Fibroblast of lung (primary cell): ENCODE data around the gene GDPD4. TPM values are rescaled to one million over a fixed set of nuclear protein-coding genes. Genes with fewer than 3 reads are reported as not detected.

Source experiments
- DNase-seq, 2 donors: peaks; one replicate each; pipeline versions ENCODE4 v3.0.0 to v3.0.0-alpha.2; 2010; ENCODE audit warnings: low read depth in 2 of 2
- H2AFZ ChIP-seq: 2 replicates; pipeline ENCODE4 v1.5.1; 2012; ENCODE audit warnings: low read length, control low read depth, inconsistent platforms
- H3K27ac ChIP-seq: 2 replicates; pipeline ENCODE4 v1.5.1; 2011; ENCODE audit warnings: low read length, control low read depth; ENCODE audit not compliant: insufficient read depth
- H3K27me3 ChIP-seq: 2 replicates; pipeline ENCODE4 v1.5.1; 2011; ENCODE audit warnings: mild to moderate bottlenecking, low read length; ENCODE audit not compliant: control insufficient read depth, insufficient read depth
- H3K36me3 ChIP-seq: 2 replicates; pipeline ENCODE4 v1.5.1; 2011; ENCODE audit warnings: low read length; ENCODE audit not compliant: control insufficient read depth, insufficient read depth
- H3K4me1 ChIP-seq: 2 replicates; pipeline ENCODE4 v1.5.1; 2011; ENCODE audit warnings: low read length; ENCODE audit not compliant: control insufficient read depth, insufficient read depth; ENCODE audit errors: extremely low read depth
- H3K4me2 ChIP-seq: 2 replicates; pipeline ENCODE4 v1.5.1; 2011; ENCODE audit warnings: low read length, control low read depth; ENCODE audit not compliant: insufficient read depth; ENCODE audit errors: extremely low read depth
- H3K4me3 ChIP-seq, 4 experiments: fragments of 200-600 bp in 1 of 4; sonication (generic) in 1 of 4; replicated peaks in 1 of 4; 2 replicates each; pipeline ENCODE4 v1.5.1; 2011 to 2016; ENCODE audit warnings: low read length in 4 of 4, low read depth in 3 of 4, mild to moderate bottlenecking in 3 of 4, control low read depth in 2 of 4, inconsistent platforms in 1 of 4, mixed read lengths in 1 of 4; ENCODE audit not compliant: insufficient read depth in 1 of 4; ENCODE audit errors: control extremely low read depth in 1 of 4
- H3K79me2 ChIP-seq: 2 replicates; pipeline ENCODE4 v1.5.1; 2012; ENCODE audit warnings: mild to moderate bottlenecking, low read length, inconsistent platforms; ENCODE audit not compliant: control insufficient read depth, insufficient read depth
- H3K9ac ChIP-seq: 2 replicates; pipeline ENCODE4 v1.5.1; 2011; ENCODE audit warnings: mild to moderate bottlenecking, low read length, control low read depth; ENCODE audit not compliant: insufficient read depth
- H3K9me3 ChIP-seq: 2 replicates; pipeline ENCODE4 v1.5.1; 2012; ENCODE audit warnings: low read depth, low read length; ENCODE audit not compliant: control insufficient read depth, insufficient read depth
- H4K20me1 ChIP-seq: 2 replicates; pipeline ENCODE4 v1.5.1; 2011; ENCODE audit warnings: low read length; ENCODE audit not compliant: control insufficient read depth, insufficient read depth; ENCODE audit errors: extremely low read depth
- EZH2 ChIP-seq: IDR thresholded peaks from 2 replicates; pipeline ENCODE4 v1.5.1; 2012; ENCODE audit warnings: low read length, control low read depth, mild to moderate bottlenecking; ENCODE audit errors: missing control alignments
- polyA plus RNA-seq, 2 donors: library from polyadenylated mRNA; depleted of rRNA in 1 of 2; stranded (reverse) in 1 of 2; unstranded in 1 of 2; fragments of >200 nt; gene quantifications; 2 replicates each; pipeline ENCODE4 v1.2.1, GENCODE V29; 2011 to 2012; ENCODE audit warnings: missing spikeins in 1 of 2
- total RNA-seq: library from RNA; depleted of rRNA; stranded (reverse); fragments of >200 nt; gene quantifications from 2 replicates; pipeline ENCODE4 v1.2.1, GENCODE V29; 2014
- TF ChIP-seq, protein P1 (sequence below), 2 donors: IDR thresholded peaks in 1 of 2; conservative IDR thresholded peaks in 1 of 2; 1 replicate in 1 of 2; 2 replicates in 1 of 2; pipeline ENCODE4 v1.5.1; 2011 to 2012; ENCODE audit warnings: low read length in 2 of 2, control low read depth in 1 of 2, inconsistent platforms in 1 of 2, low read depth in 1 of 2, mild to moderate bottlenecking in 1 of 2

GDPD4 gene
- total and polyA plus RNA-seq, 2 donors (not counting 1 experiment from before 2014, with no cell fraction given) = not detected

DNA sequence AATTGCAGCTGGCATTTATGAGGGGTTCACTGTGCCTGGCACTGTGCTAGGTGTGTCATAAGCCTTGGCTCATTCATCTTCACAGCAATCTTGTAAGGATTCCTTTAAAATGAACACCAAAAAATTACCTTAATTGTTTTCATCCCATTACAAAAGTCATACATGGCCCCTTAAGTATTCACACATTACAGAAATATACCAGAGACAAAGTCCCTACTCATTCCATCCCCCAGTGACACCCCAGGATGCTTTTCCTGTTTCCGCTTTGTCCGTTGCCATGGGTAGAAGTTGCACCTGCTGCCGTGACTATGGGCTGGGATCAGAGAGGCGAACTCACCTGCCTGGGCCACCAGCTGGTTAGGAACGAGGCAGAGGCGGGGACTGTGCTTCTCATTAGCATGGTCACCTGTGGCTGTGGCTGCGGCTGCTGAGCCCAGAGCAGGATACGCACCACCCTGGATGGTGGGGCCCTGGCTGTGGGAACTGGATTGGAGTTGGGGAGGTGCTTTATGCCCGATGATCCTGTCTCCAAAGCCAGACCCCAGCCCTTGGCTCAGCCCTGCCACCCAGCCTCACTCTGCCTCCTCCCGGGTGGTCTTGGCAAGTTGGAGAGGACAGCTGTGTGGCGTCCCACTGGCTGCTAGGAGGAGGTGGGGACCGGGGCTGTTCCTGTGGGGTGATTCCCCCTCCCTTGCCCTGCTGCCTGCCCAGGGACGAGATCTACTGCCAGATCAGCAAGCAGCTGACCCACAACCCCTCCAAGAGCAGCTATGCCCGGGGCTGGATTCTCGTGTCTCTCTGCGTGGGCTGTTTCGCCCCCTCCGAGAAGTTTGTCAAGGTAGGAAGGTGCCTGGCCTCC lies 112.6 kb downstream of the GDPD4 start:
- Histone ChIP-seq H3K27ac (no peak overlapping the region), H3K4me3 (no peak overlapping the region), H4K20me1 (no peaks in the 10 kb centered on the region), H3K27me3 (peaks cover 3% of the 10 kb centered on the region), H3K4me1 (no peaks in the 10 kb centered on the region), H3K79me2 (no peaks in the 10 kb centered on the region), H3K4me2 (no peak overlapping the region), H3K9me3 (no peaks in the 10 kb centered on the region), H2AFZ (no peak overlapping the region), H3K36me3 (no peaks in the 10 kb centered on the region), H3K9ac (no peak overlapping the region)
- TF ChIP-seq EZH2 = no peak
- TF ChIP-seq, protein P1, sequence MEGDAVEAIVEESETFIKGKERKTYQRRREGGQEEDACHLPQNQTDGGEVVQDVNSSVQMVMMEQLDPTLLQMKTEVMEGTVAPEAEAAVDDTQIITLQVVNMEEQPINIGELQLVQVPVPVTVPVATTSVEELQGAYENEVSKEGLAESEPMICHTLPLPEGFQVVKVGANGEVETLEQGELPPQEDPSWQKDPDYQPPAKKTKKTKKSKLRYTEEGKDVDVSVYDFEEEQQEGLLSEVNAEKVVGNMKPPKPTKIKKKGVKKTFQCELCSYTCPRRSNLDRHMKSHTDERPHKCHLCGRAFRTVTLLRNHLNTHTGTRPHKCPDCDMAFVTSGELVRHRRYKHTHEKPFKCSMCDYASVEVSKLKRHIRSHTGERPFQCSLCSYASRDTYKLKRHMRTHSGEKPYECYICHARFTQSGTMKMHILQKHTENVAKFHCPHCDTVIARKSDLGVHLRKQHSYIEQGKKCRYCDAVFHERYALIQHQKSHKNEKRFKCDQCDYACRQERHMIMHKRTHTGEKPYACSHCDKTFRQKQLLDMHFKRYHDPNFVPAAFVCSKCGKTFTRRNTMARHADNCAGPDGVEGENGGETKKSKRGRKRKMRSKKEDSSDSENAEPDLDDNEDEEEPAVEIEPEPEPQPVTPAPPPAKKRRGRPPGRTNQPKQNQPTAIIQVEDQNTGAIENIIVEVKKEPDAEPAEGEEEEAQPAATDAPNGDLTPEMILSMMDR (conservative IDR thresholded peaks at IDR 0.05 in 1 of 2, IDR thresholded peaks at IDR 0.05 in 1 of 2; ENCODE audit: low read depth in 1 of 2, low read length in 2 of 2) = no peak
- no peak for DNase-seq

DNA sequence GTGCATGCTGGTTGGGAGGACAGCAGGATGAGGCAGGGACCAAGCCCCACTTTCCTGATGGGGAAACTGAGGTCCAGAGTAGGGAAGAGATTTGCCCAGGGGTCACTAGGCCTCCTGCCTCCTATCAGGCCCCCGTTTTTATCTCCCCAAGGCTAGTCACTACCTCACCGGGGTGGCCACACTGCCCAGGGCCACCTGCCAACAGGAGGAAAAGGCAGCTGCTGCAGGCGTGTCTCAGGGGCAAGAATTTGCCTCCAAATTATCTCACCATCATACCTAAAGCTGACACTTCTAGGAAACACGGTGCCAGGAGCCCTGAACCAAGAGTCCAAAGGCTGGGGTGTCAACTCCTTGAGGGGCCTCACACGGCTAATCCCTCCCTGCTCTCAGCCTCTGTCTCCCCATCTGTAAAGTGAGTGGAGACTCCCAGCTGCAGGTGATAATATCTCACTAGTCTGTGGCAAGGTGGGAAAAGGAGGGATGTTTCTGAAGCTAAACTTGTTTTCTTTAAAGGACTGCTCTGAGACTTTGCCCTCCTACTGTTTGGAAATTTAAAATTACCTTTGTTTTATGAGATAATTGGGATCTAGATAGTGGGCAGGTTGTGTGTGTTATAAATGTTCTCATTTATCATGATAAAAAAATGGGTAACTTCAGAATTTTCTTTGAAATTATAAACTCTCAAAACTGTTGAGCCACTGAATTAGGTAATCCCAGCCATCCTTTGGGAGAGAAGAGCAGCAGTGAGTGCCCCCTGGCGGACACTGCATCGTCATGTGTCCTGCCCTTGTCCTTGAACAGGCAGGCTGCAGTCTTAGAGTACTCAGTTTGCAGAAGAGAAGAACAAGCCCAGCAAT lies 113.5 kb downstream of the GDPD4 start:
- Histone ChIP-seq H3K4me3 (no peak overlapping the region), H3K4me1 (no peaks in the 10 kb centered on the region), H3K9me3 (no peaks in the 10 kb centered on the region), H3K36me3 (no peaks in the 10 kb centered on the region), H3K4me2 (no peak overlapping the region), H3K27ac (no peak overlapping the region), H3K27me3 (peaks cover 3% of the 10 kb centered on the region), H4K20me1 (no peaks in the 10 kb centered on the region), H2AFZ (no peak overlapping the region), H3K9ac (no peak overlapping the region), H3K79me2 (no peaks in the 10 kb centered on the region)
- TF ChIP-seq EZH2 = no peak
- TF ChIP-seq, protein P1 (conservative IDR thresholded peaks at IDR 0.05 in 1 of 2, IDR thresholded peaks at IDR 0.05 in 1 of 2; ENCODE audit: low read depth in 1 of 2, low read length in 2 of 2) = peak; percentile 92 to 95
- DNase-seq = peak; percentile 59 to 80

DNA sequence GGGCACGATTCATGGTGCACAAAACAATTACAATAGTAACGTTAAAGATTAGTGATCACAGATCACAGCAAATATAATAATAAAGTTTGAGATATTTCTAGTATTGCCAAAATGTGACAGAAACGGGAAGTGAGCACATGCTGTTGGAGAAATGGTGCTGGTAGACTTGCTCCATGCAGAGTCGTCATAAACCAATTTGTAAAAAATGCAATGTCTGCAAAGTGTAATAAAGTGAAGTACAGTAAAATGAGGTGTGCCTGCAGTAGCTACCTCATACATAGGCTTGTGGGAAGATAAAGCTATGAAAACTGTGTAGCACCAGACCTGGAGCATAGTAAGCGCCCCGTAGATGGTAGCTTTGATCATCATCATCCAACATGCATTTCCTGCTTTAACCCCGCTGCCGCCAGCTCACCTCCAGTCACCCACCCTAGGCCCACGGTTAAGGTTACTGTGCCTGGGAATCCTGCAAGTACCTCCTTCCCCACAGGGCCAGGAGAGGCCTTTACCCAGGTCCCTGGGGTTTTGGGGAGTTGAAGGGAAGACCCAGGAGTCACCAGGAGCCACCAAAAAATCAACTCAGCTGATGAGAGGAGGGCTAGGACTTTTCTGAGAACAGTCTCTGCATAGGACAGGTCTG lies 114.3 kb downstream of the GDPD4 start:
- Histone ChIP-seq H3K27ac (no peak overlapping the region), H3K4me1 (no peaks in the 10 kb centered on the region)

More for the DNA sequence above, 114.3 kb downstream of the GDPD4 start:
- DNase-seq = no peak
- Histone ChIP-seq H3K27me3 (peaks cover 3% of the 10 kb centered on the region), H3K79me2 (no peaks in the 10 kb centered on the region), H3K4me2 (no peak overlapping the region), H3K4me3 (no peak overlapping the region), H3K36me3 (no peaks in the 10 kb centered on the region), H3K9me3 (no peaks in the 10 kb centered on the region), H4K20me1 (no peaks in the 10 kb centered on the region), H3K9ac (no peak overlapping the region), H2AFZ (no peak overlapping the region)
- no peak for TF ChIP-seq EZH2
- TF ChIP-seq, protein P1 (conservative IDR thresholded peaks at IDR 0.05 in 1 of 2, IDR thresholded peaks at IDR 0.05 in 1 of 2; ENCODE audit: low read depth in 1 of 2, low read length in 2 of 2) = no peak
